Naive B cell (primary cell): ENCODE data around the gene SEMA4D. TPM values are rescaled to one million over a fixed set of nuclear protein-coding genes. Genes with fewer than 3 reads are reported as not detected.
A peak's percentile ranks its signal among the peaks of the same experiment; 100 is the strongest.

ENCODE experiments used
- ATAC-seq, 2 donors: fragments of 150-1000 bp; cut with Tn5 transposase; 2 replicates each; pipeline ENCODE4 v1.10.0; 2021; ENCODE audit warnings: low read depth in 2 of 2, mild to moderate bottlenecking in 2 of 2, moderate library complexity in 2 of 2
- DNase-seq: peaks from one replicate; pipeline ENCODE4 v3.0.0; 2022
- H3K27ac Mint-ChIP-seq, 6 donors: one replicate each; pipeline ENCODE4 v1.8.0; 2020 to 2022; ENCODE audit warnings: mild to moderate bottlenecking in 6 of 6, mixed read lengths in 6 of 6, moderate library complexity in 5 of 6, inconsistent platforms in 2 of 6
- H3K27me3 Mint-ChIP-seq, 3 donors: one replicate each; pipeline ENCODE4 v1.8.0; 2021 to 2022; ENCODE audit warnings: mixed read lengths in 3 of 3, mild to moderate bottlenecking in 1 of 3
- H3K36me3 Mint-ChIP-seq, 2 donors: one replicate each; pipeline ENCODE4 v1.8.0; 2020 to 2022; ENCODE audit warnings: mixed read lengths in 2 of 2, inconsistent platforms in 1 of 2, mild to moderate bottlenecking in 1 of 2
- H3K4me1 Mint-ChIP-seq, 3 donors: one replicate each; pipeline ENCODE4 v1.8.0; 2020 to 2022; ENCODE audit warnings: mixed read lengths in 3 of 3, inconsistent platforms in 1 of 3, mild to moderate bottlenecking in 1 of 3, moderate library complexity in 1 of 3
- H3K4me3 Mint-ChIP-seq, 8 donors: one replicate each; pipeline ENCODE4 v1.8.0; 2020 to 2022; ENCODE audit warnings: mild to moderate bottlenecking in 8 of 8, mixed read lengths in 8 of 8, moderate library complexity in 8 of 8, inconsistent platforms in 2 of 8
- H3K9me3 Mint-ChIP-seq, 7 donors: one replicate each; pipeline ENCODE4 v1.8.0; 2020 to 2022; ENCODE audit warnings: mixed read lengths in 7 of 7, mild to moderate bottlenecking in 5 of 7, inconsistent platforms in 2 of 7, moderate library complexity in 1 of 7
- polyA plus RNA-seq, 6 donors: library from polyadenylated mRNA; unstranded; fragments of 300-500 nt; fragmentation: Illumina TruSeq; gene quantifications; one replicate each; pipeline ENCODE4 v1.2.3, GENCODE V29; 2021; ENCODE audit warnings: low read depth in 6 of 6

Gene SEMA4D
- polyA plus RNA-seq, 6 donors from 2014 or later = 13.4 to 38.2 (median 21.5) TPM

DNA sequence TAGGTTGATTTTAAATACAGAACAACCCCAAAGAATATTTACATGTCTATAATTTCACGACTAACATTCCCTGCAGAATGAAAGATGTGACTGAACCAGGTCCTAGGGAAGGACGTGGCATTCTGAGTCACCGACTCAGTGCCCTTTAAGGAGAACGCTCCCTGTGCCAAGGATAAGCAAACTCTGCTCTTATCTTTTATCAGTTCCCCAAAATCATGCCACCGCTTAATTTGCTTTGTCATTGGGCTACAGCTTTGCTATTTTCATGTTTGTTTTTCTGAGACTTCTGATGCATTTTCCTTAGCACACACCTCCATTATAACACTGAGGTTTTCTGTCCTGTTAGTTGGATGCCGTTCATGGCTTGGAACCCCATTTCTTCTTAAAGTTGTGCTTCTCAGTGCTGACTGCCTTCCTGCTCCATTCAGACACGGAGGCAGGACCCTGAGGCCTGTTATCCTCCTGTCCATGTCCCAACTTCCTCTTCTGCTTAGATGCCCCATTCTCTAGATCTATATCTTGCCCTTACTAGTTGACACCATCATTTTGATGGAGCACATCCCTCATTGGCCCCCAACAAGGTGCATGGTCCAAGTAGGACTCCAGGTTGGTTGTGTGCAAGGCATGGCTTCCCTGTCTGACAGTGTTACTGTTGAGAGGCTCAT, 11.2 kb upstream of the SEMA4D start:
- Mint-ChIP-seq H3K9me3 (no peaks in the 10 kb centered on the region), H3K27me3 (no peaks in the 10 kb centered on the region), H3K36me3 (no peaks in the 10 kb centered on the region), H3K4me1 (peaks cover 57 to 83% (median 72%) of the 10 kb centered on the region in 3 donors), H3K27ac (peak overlapping the region; percentile 4 to 91 (median 70)), H3K4me3 (peak overlapping the region in 7 of 8 donors; percentile 0 to 81 (median 48))
- DNase-seq (no peak), ATAC-seq (no peak)

DNA sequence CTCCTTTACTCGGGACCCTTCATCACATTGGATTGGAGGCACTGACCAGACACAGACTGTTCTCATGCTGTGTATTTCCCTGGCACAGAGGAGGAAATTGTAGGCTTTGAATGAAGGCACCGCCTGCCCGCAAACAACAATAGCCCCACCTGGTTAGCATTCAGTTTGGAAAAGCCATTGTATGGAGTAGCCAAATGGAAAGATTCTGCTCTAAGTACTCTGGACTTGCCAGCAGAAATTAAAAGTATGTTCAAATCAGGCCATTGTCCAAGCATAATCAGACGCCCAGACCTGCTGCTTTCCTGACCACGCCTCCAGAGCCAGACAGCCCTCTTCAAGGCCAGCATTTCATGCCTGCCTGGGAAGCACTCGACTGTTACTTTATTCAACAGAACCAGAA, 8.0 kb upstream of the SEMA4D start:
- Mint-ChIP-seq H3K4me3 (peak overlapping the region in 4 of 8 donors; percentile 21 to 81 (median 47)), H3K27ac (peak overlapping the region; percentile 14 to 94 (median 88))

DNA sequence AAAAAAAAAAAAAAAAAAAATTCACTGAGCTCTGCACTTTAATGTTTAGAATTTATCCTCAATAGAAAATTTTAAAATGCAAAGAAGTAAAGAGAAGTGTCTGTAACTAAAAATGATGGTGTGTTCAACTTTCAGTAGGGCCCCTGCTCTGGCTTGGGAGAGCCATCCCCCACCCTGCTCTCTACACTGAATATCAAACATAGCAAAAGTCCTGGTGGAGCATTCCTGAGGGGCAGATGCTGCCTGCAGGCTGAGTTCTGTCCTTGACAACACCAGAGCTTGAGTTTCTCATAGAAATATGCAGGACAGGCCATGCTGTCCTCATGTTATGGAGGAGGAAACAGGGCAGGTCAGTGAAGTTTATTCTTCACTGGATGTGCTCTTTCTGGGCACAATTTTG, 7.1 kb upstream of the SEMA4D start:
- Mint-ChIP-seq H3K4me1 (peaks cover 61 to 95% (median 84%) of the 10 kb centered on the region in 3 donors), H3K27ac (peak overlapping the region in 4 of 6 donors; percentile 83 to 94 (median 92)), H3K4me3 (peak overlapping the region in 1 of 8 donors; percentile 21), H3K27me3 (no peaks in the 10 kb centered on the region), H3K9me3 (no peaks in the 10 kb centered on the region), H3K36me3 (no peaks in the 10 kb centered on the region)
- ATAC-seq = no peak
- DNase-seq = no peak

More for the DNA sequence above, 8.0 kb upstream of the SEMA4D start:
- no peaks in the 10 kb centered on the region for H3K9me3 Mint-ChIP-seq
- H3K27me3 Mint-ChIP-seq = no peaks in the 10 kb centered on the region
- H3K36me3 Mint-ChIP-seq = no peaks in the 10 kb centered on the region
- ATAC-seq = no peak
- no peak for DNase-seq
- peaks cover 63 to 96% (median 86%) of the 10 kb centered on the region in 3 donors for H3K4me1 Mint-ChIP-seq

DNA sequence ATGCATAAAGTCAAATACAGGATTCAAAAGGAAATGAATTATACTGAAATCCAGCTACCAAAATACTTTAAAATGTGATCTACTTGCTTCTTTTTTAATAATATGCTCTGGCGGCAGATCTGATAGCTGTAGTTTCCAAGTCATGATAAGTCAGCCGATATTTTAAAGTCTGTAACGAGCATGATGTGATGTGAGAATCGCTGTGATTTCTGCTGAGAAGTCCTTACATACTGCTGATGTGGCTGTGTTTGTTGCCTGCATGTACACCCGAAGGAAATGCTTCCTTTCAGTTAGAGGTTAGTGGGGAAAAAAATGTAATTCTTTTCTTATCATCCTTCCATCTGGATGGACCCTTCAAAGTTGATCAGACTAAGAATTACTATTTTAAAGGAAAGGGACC, 4.8 kb upstream of the SEMA4D start:
- Mint-ChIP-seq H3K9me3 (no peaks in the 10 kb centered on the region), H3K36me3 (no peaks in the 10 kb centered on the region), H3K4me3 (peak overlapping the region in 1 of 8 donors; percentile 48), H3K4me1 (peaks cover 56 to 91% (median 82%) of the 10 kb centered on the region in 3 donors), H3K27me3 (no peaks in the 10 kb centered on the region), H3K27ac (peak overlapping the region in 2 of 6 donors; percentile 15 to 64)
- DNase-seq (no peak), ATAC-seq (no peak)

GRCh38 chr9:89502038-89502601, 4.2 kb upstream of the SEMA4D start:
- DNase-seq (no peak), ATAC-seq (no peak)
- Mint-ChIP-seq H3K36me3 (no peaks in the 10 kb centered on the region), H3K27ac (peak overlapping the region in 4 of 6 donors; percentile 0 to 64 (median 14)), H3K4me1 (peaks cover 51 to 86% (median 77%) of the 10 kb centered on the region in 3 donors), H3K9me3 (no peaks in the 10 kb centered on the region), H3K27me3 (no peaks in the 10 kb centered on the region), H3K4me3 (peak overlapping the region in 2 of 8 donors; percentile 40 to 48)

- peak overlapping the region in 1 of 6 donors; percentile 11 for H3K27ac Mint-ChIP-seq
- no peaks in the 10 kb centered on the region for H3K9me3 Mint-ChIP-seq
- peak overlapping the region in 3 of 8 donors; percentile 17 to 42 (median 33) for H3K4me3 Mint-ChIP-seq
- H3K4me1 Mint-ChIP-seq = peaks cover 54 to 86% (median 77%) of the 10 kb centered on the region in 3 donors
- H3K36me3 Mint-ChIP-seq = no peaks in the 10 kb centered on the region
- H3K27me3 Mint-ChIP-seq = no peaks in the 10 kb centered on the region
- DNase-seq = no peak
- no peak for ATAC-seq
Observed at GRCh38 chr9:89501311-89501898, 3.5 kb upstream of the SEMA4D start.

- Mint-ChIP-seq H3K4me3 (peak overlapping the region in 4 of 8 donors; percentile 3 to 89 (median 54)), H3K9me3 (no peaks in the 10 kb centered on the region), H3K4me1 (peaks cover 64 to 86% (median 77%) of the 10 kb centered on the region in 3 donors), H3K27me3 (no peaks in the 10 kb centered on the region), H3K27ac (peak overlapping the region in 1 of 6 donors; percentile 87), H3K36me3 (no peaks in the 10 kb centered on the region)
- DNase-seq (no peak), ATAC-seq (no peak)
Observed at GRCh38 chr9:89500008-89500407, 2.1 kb upstream of the SEMA4D start.

- ATAC-seq (peak; percentile 71 to 77), DNase-seq (peak; percentile 63)
- H3K27ac Mint-ChIP-seq = peak overlapping the region; percentile 87 to 96 (median 94)
- H3K36me3 Mint-ChIP-seq = no peaks in the 10 kb centered on the region
- H3K4me1 Mint-ChIP-seq = peaks cover 70 to 90% (median 88%) of the 10 kb centered on the region in 3 donors
- H3K9me3 Mint-ChIP-seq = no peaks in the 10 kb centered on the region
- no peaks in the 10 kb centered on the region for H3K27me3 Mint-ChIP-seq
- peak overlapping the region; percentile 83 to 97 (median 90) for H3K4me3 Mint-ChIP-seq
Observed at GRCh38 chr9:89498852-89499480, 1.1 kb upstream of the SEMA4D start.

DNA sequence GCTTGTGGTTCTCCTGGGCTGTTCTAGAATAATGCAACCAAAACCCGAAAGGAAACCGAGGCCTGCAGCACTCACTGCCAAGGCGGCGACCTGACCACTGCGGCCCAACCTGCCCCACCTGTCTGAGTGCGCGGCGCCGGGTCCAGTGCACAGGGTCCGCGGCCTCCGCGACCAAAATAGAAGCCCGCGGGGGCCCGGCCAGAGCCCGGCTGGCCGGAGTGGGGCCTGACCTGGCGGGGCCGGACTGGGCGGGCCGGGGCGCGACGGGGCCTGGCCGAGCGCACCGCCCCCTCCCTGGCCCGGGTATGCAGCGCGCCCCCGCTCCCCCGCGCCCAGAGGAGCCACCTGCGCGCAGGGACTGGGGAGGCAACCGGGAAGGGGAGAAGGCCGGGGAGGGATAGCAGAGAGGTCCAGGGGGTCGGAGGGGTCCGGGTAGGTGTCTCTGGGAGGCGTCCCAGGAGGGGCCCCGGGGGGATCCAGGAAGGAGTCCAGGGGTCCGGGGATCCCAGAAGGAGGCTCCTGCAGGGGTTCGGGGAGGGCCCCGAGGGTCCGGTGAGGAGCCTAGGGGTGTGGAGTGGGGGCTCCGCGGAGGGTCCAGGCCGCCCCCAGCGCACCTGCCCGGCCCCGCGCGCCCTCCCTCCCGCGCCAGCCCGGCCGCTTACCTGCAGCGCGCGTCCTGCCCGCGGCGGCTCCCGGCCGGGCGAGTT, 503 bp downstream of the SEMA4D start:
- peak overlapping the region; percentile 85 to 95 (median 91) for H3K4me3 Mint-ChIP-seq
- peak overlapping the region; percentile 41 to 96 (median 76) for H3K27ac Mint-ChIP-seq
- ATAC-seq (peak; percentile 1), DNase-seq (no peak)
- no peaks in the 10 kb centered on the region for H3K27me3 Mint-ChIP-seq
- peaks cover 69 to 90% (median 90%) of the 10 kb centered on the region in 3 donors for H3K4me1 Mint-ChIP-seq
- H3K9me3 Mint-ChIP-seq = no peaks in the 10 kb centered on the region
- peaks cover 0 to 2% of the 10 kb centered on the region in 2 donors for H3K36me3 Mint-ChIP-seq

DNA sequence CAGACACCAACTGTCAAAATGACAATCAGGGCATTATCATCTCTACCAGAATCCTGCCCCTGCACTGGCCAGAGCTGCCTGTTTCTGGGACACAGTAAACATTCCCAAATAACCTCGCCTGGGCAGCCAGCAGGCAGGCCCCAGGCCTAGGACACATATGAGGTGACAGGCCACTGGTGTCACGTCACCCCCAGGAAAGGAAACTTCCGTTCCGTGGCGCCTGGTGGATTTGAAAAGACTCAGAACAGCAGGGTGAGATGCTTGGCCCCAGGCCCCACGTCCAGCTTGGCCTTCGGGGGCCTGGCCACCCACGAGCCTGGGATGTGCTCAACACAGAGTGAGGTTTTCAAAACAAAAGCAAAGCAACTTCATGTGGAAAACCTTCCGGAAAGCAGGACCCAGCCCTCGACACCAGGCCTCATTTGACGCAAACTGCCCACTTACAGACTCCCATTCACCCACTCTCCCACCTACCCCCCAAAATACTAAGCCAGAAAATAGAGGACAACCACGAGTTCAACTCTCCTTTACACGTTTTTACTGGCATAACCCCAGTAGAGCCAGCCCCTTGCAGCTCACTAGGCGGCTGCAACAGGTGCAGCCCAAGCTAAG, 1.2 kb downstream of the SEMA4D start:
- peaks cover 75 to 90% (median 90%) of the 10 kb centered on the region in 3 donors for H3K4me1 Mint-ChIP-seq
- no peaks in the 10 kb centered on the region for H3K27me3 Mint-ChIP-seq
- H3K4me3 Mint-ChIP-seq = peak overlapping the region; percentile 85 to 95 (median 91)
- peaks cover 0 to 8% of the 10 kb centered on the region in 2 donors for H3K36me3 Mint-ChIP-seq
- no peak for DNase-seq
- H3K9me3 Mint-ChIP-seq = no peaks in the 10 kb centered on the region
- peak overlapping the region; percentile 41 to 96 (median 76) for H3K27ac Mint-ChIP-seq
- ATAC-seq = peak; percentile 63 to 64

GRCh38 chr9:89495824-89496560, 1.9 kb downstream of the SEMA4D start:
- no peaks in the 10 kb centered on the region for H3K27me3 Mint-ChIP-seq
- no peaks in the 10 kb centered on the region for H3K9me3 Mint-ChIP-seq
- peak overlapping the region; percentile 85 to 95 (median 91) for H3K4me3 Mint-ChIP-seq
- H3K27ac Mint-ChIP-seq = peak overlapping the region; percentile 12 to 96 (median 46)
- no peak for ATAC-seq
- DNase-seq = no peak
- peaks cover 72 to 90% (median 90%) of the 10 kb centered on the region in 3 donors for H3K4me1 Mint-ChIP-seq
- peaks cover 0 to 8% of the 10 kb centered on the region in 2 donors for H3K36me3 Mint-ChIP-seq

DNA sequence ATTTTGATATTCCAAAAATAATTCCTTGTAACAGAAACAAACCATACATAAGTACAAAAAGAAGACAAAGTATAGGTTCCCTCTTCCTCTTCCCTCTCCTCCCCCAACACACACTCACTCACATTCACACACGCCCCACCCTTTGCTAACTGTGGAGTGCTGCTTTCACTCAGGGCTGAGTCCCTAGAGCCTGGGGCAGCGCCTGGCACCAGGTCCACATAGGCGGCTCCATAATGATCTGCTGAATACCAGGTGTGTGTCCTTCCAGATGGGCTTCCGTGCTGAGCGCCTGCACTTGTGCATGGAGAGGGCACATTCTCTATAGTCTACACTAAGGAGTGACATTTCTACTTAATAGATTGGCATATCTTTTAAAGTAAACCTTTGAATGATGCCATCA, 3.7 kb downstream of the SEMA4D start:
- no peak for DNase-seq
- H3K4me1 Mint-ChIP-seq = peaks cover 70 to 93% (median 91%) of the 10 kb centered on the region in 3 donors

More for the DNA sequence above, 3.7 kb downstream of the SEMA4D start:
- Mint-ChIP-seq H3K27me3 (no peaks in the 10 kb centered on the region), H3K27ac (peak overlapping the region in 2 of 6 donors; percentile 24 to 89), H3K9me3 (no peaks in the 10 kb centered on the region), H3K36me3 (peaks cover 0 to 8% of the 10 kb centered on the region in 2 donors), H3K4me3 (peak overlapping the region in 7 of 8 donors; percentile 16 to 77 (median 56))
- no peak for ATAC-seq
